Liver (tissue), 9 donors: ENCODE data around the gene DCBLD2. TPM values are rescaled to one million over a fixed set of nuclear protein-coding genes. Genes with fewer than 3 reads are reported as not detected.

Source experiments
- DNase-seq: peaks from one replicate; pipeline ENCODE4 v3.0.0-alpha.2; 2017; ENCODE audit warnings: low spot score
- H3K27ac ChIP-seq, 2 donors: one replicate each; pipeline ENCODE4 v1.7.0; 2013; ENCODE audit warnings: inconsistent platforms in 2 of 2, low read length in 2 of 2, control low read depth in 1 of 2, low read depth in 1 of 2, mild to moderate bottlenecking in 1 of 2
- H3K27me3 ChIP-seq, 4 donors: one replicate each; pipeline versions ENCODE4 v1.6.1 to v1.7.0; 2013; ENCODE audit warnings: low read length in 3 of 4, inconsistent platforms in 1 of 4, mild to moderate bottlenecking in 1 of 4, moderate library complexity in 1 of 4; ENCODE audit not compliant: control insufficient read depth in 4 of 4, insufficient read depth in 4 of 4
- H3K36me3 ChIP-seq, 4 donors: one replicate each; pipeline versions ENCODE4 v1.6.1 to v1.7.0; 2013; ENCODE audit warnings: low read length in 3 of 4, mild to moderate bottlenecking in 3 of 4, low read depth in 1 of 4, moderate library complexity in 1 of 4; ENCODE audit not compliant: control insufficient read depth in 4 of 4, insufficient read depth in 3 of 4
- H3K4me1 ChIP-seq, 4 donors: one replicate each; pipeline versions ENCODE4 v1.6.1 to v1.7.0; 2013; ENCODE audit warnings: low read length in 3 of 4, mild to moderate bottlenecking in 3 of 4, moderate library complexity in 1 of 4; ENCODE audit not compliant: control insufficient read depth in 4 of 4, insufficient read depth in 4 of 4
- H3K4me3 ChIP-seq, 3 donors: one replicate each; pipeline versions ENCODE4 v1.6.1 to v1.7.0; 2013; ENCODE audit warnings: low read length in 3 of 3, control low read depth in 1 of 3, low read depth in 1 of 3, mild to moderate bottlenecking in 1 of 3
- H3K9ac ChIP-seq, 2 donors: one replicate each; pipeline ENCODE4 v1.7.0; 2013; ENCODE audit warnings: low read length in 2 of 2, mild to moderate bottlenecking in 2 of 2, moderate library complexity in 2 of 2, control low read depth in 1 of 2, low read depth in 1 of 2
- H3K9me3 ChIP-seq, 4 donors: one replicate each; pipeline versions ENCODE4 v1.6.1 to v1.7.0; 2013; ENCODE audit warnings: low read length in 3 of 4; ENCODE audit not compliant: control insufficient read depth in 4 of 4
- ATF3 ChIP-seq: IDR thresholded peaks from 2 replicates; pipeline ENCODE4 v1.6.1; 2016; ENCODE audit warnings: antibody characterized with exemption
- CTCF ChIP-seq: fragments of 150-350 bp; IDR thresholded peaks from 2 replicates; pipeline ENCODE4 v1.5.1; 2017; ENCODE audit warnings: improper control_type of control experiment, low read depth, low read length; ENCODE audit not compliant: missing input control
- EGR1 ChIP-seq, 2 donors: IDR thresholded peaks; 2 replicates each; pipeline ENCODE4 v1.6.1; 2016 to 2018; ENCODE audit warnings: antibody characterized with exemption in 2 of 2, low read depth in 2 of 2
- FOXA1 ChIP-seq: IDR thresholded peaks from 2 replicates; pipeline ENCODE4 v1.6.1; 2016; ENCODE audit warnings: antibody characterized with exemption
- FOXA2 ChIP-seq: IDR thresholded peaks from 2 replicates; pipeline ENCODE4 v1.6.1; 2016; ENCODE audit warnings: antibody characterized with exemption
- GABPA ChIP-seq, 2 donors: IDR thresholded peaks in 1 of 2; conservative IDR thresholded peaks in 1 of 2; 2 replicates each; pipeline ENCODE4 v1.6.1; 2016; ENCODE audit warnings: antibody characterized with exemption in 2 of 2, mild to moderate bottlenecking in 1 of 2, moderate library complexity in 1 of 2
- HNF4A ChIP-seq, 2 donors: conservative IDR thresholded peaks; 2 replicates each; pipeline ENCODE4 v1.6.1; 2016; ENCODE audit warnings: antibody characterized with exemption in 2 of 2, mild to moderate bottlenecking in 2 of 2
- HNF4G ChIP-seq: IDR thresholded peaks from 2 replicates; pipeline ENCODE4 v1.6.1; 2016; ENCODE audit warnings: antibody characterized with exemption
- JUND ChIP-seq, 2 donors: IDR thresholded peaks; 2 replicates each; pipeline ENCODE4 v1.6.1; 2016; ENCODE audit warnings: antibody characterized with exemption in 2 of 2
- MAX ChIP-seq: IDR thresholded peaks from 2 replicates; pipeline ENCODE4 v1.6.1; 2016; ENCODE audit warnings: antibody characterized with exemption
- NR2F2 ChIP-seq: IDR thresholded peaks from 2 replicates; pipeline ENCODE4 v1.6.1; 2016; ENCODE audit warnings: antibody characterized with exemption
- RAD21 ChIP-seq, 2 donors: IDR thresholded peaks; 2 replicates each; pipeline ENCODE4 v1.6.1; 2016; ENCODE audit warnings: antibody characterized with exemption in 2 of 2, mild to moderate bottlenecking in 2 of 2
- REST ChIP-seq: IDR thresholded peaks from 2 replicates; pipeline ENCODE4 v1.6.1; 2016; ENCODE audit warnings: antibody characterized with exemption, mild to moderate bottlenecking
- RXRA ChIP-seq, 2 donors: IDR thresholded peaks; 2 replicates each; pipeline ENCODE4 v1.6.1; 2017 to 2018; ENCODE audit warnings: antibody characterized with exemption in 2 of 2, mild to moderate bottlenecking in 1 of 2
- SP1 ChIP-seq: IDR thresholded peaks from 2 replicates; pipeline ENCODE4 v1.6.1; 2018; ENCODE audit warnings: antibody characterized with exemption, mild to moderate bottlenecking
- TAF1 ChIP-seq: conservative IDR thresholded peaks from 2 replicates; pipeline ENCODE4 v1.6.1; 2016; ENCODE audit warnings: antibody characterized with exemption, mild to moderate bottlenecking
- YY1 ChIP-seq: IDR thresholded peaks from 2 replicates; pipeline ENCODE4 v1.6.1; 2016; ENCODE audit warnings: antibody characterized with exemption, mild to moderate bottlenecking
- ZBTB33 ChIP-seq: IDR thresholded peaks from 2 replicates; pipeline ENCODE4 v1.6.1; 2016; ENCODE audit warnings: antibody characterized with exemption
- WGBS: extraction: QIAGEN DNeasy Blood & Tissue Kit; methylation state at CpG from one replicate; pipeline ENCODE4 v1.1.7; 2013; 5-methylcytosine and 5-hydroxymethylcytosine counted together
- polyA plus RNA-seq, 2 donors: library from polyadenylated mRNA; stranded (reverse) in 1 of 2; unstranded in 1 of 2; fragments of 200-250 nt in 1 of 2; fragments of >200 nt in 1 of 2; fragmentation: Nextera tagmentation in 1 of 2; extraction: Ambion mirVana in 1 of 2; gene quantifications; one replicate each; pipeline versions ENCODE4 v1.2.1 to v1.2.3, GENCODE V29; 2013 to 2015
- total RNA-seq, 2 donors: library from RNA; depleted of rRNA; stranded (reverse); fragments of >200 nt; gene quantifications; one replicate each; pipeline ENCODE4 v1.2.3, GENCODE V29; 2014
- donor health status: healthy.
- donor health status: healthy.
- donor health status: healthy.
- donor health status: healthy.
- donor health status: healthy.

The DCBLD2 gene
- total and polyA plus RNA-seq, 4 donors, result 4.7 to 14.7 (median 9.1) TPM

GRCh38 chr3:98786364-98787006 is 115.0 kb downstream of the DCBLD2 start (continued):
- TF ChIP-seq HNF4A (conservative IDR thresholded peaks at IDR 0.05) (peak; percentile 94 to 95), RXRA (IDR thresholded peaks at IDR 0.05) (peak; percentile 97 to 99)

- Histone ChIP-seq H3K27ac (peak overlapping the region; percentile 52 to 80), H3K9me3 (no peaks in the 10 kb centered on the region), H3K36me3 (peaks cover 0 to 23% (median 3%) of the 10 kb centered on the region in 4 donors), H3K4me3 (peak overlapping the region in 1 of 3 donors; percentile 16), H3K27me3 (no peaks in the 10 kb centered on the region), H3K4me1 (peaks cover 11 to 52% (median 39%) of the 10 kb centered on the region in 4 donors), H3K9ac (no peak overlapping the region)
- TF ChIP-seq MAX (no peak), FOXA1 (no peak), SP1 (no peak), RXRA (IDR thresholded peaks at IDR 0.05) (peak in 1 of 2 donors; percentile 47), ZBTB33 (no peak), GABPA (IDR thresholded peaks at IDR 0.05 in 1 of 2, conservative IDR thresholded peaks at IDR 0.05 in 1 of 2) (no peak), REST (no peak), RAD21 (IDR thresholded peaks at IDR 0.05) (no peak), JUND (IDR thresholded peaks at IDR 0.05) (no peak), YY1 (no peak), TAF1 (no peak), NR2F2 (no peak), HNF4A (conservative IDR thresholded peaks at IDR 0.05) (peak in 1 of 2 donors; percentile 31), CTCF (no peak), FOXA2 (no peak), EGR1 (IDR thresholded peaks at IDR 0.05; ENCODE audit: low read depth in 2 of 2) (no peak), ATF3 (no peak), HNF4G (no peak)
- DNase-seq, result no peak
- 30% methylated on average over 3 of the region's 3 CpGs for WGBS
Observed at GRCh38 chr3:98784666-98785600, 116.6 kb downstream of the DCBLD2 start.
